ENCODE data around the gene MCAT.

MCAT gene

GRCh38 chr22:43158778-43159483, 15.7 kb upstream of the MCAT start:
- no peak overlapping the region for H3K4me3 ChIP-seq (ENCODE audit: low read length)
- no peak overlapping the region for H2AFZ ChIP-seq (ENCODE audit: low read length)
- H4K20me1 ChIP-seq (ENCODE audit: insufficient read depth, low read length): no peaks in the 10 kb centered on the region
- no peaks in the 10 kb centered on the region for H3K36me3 ChIP-seq (replicated peaks; ENCODE audit: insufficient read depth, low read length)
- H3K9me2 ChIP-seq (replicated peaks; ENCODE audit: insufficient read depth, low read length): no peaks in the 10 kb centered on the region
- H3K9ac ChIP-seq (ENCODE audit: low read length): no peak overlapping the region
- no peak overlapping the region for H3K4me2 ChIP-seq (ENCODE audit: low read depth, low read length)
- H3K4me1 ChIP-seq (ENCODE audit: low read length): no peaks in the 10 kb centered on the region
- no peak for DNase-seq
- H3K27me3 ChIP-seq (replicated peaks; ENCODE audit: insufficient read depth, low read length): no peaks in the 10 kb centered on the region
- H3K79me2 ChIP-seq (ENCODE audit: low read length): no peaks in the 10 kb centered on the region
- no peaks in the 10 kb centered on the region for H3F3A ChIP-seq (ENCODE audit: insufficient read depth, low read length)
- H3K9me3 ChIP-seq (replicated peaks; ENCODE audit: insufficient read depth, low read length): no peaks in the 10 kb centered on the region
- H3K27ac ChIP-seq (ENCODE audit: low read length): no peak overlapping the region
- TF ChIP-seq EZH2 (optimal IDR thresholded peaks at IDR 0.05; ENCODE audit: low read depth, low read length): no peak
- no peak for TF ChIP-seq CTCF (IDR thresholded peaks at IDR 0.05; ENCODE audit: low read length)
- no peak for TF ChIP-seq EZH2phosphoT487 (IDR thresholded peaks at IDR 0.05; ENCODE audit: low read length)

DNA sequence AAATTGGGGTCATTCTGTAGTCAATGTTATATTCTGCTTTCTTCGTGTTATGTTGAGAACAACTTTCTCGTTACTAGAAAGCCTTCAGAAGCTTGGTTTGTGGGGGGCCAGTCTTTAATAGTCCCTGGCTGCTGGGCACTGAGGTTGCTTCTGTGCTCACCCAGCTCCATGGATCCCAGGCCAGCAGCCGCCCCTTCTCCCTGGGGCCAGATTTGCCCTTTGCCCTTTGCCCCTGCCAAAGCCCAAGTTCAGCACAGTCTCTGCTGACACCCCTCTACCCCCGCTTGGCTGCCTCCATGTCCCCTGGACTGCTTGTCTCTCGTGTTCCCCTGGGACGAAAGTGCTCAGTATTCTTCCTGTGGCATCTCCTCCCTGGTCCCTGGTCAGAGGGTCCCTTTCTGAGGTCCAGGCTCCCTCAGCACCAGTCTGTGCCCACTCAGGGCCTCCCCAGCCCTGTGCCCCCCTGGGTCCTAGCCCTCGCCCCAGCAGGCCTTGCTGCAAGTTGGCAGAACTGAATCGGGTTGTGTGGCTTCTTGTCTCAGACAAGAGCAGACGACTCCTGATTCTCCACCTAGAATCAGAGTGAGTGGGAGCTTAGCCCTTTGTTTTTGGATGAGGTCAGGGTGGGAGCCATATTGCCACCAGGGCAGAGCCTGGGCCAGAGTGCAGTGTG, 14.8 kb upstream of the MCAT start:
- no peaks in the 10 kb centered on the region for H3K36me3 ChIP-seq (replicated peaks; ENCODE audit: insufficient read depth, low read length)
- H3K9ac ChIP-seq (ENCODE audit: low read length): no peak overlapping the region
- no peak overlapping the region for H3K27ac ChIP-seq (ENCODE audit: low read length)
- no peaks in the 10 kb centered on the region for H3K79me2 ChIP-seq (ENCODE audit: low read length)
- DNase-seq: no peak
- no peaks in the 10 kb centered on the region for H3K9me3 ChIP-seq (replicated peaks; ENCODE audit: insufficient read depth, low read length)
- no peaks in the 10 kb centered on the region for H3K4me1 ChIP-seq (ENCODE audit: low read length)
- no peak for TF ChIP-seq CTCF (IDR thresholded peaks at IDR 0.05; ENCODE audit: low read length)
- TF ChIP-seq EZH2phosphoT487 (IDR thresholded peaks at IDR 0.05; ENCODE audit: low read length): no peak
- no peak for TF ChIP-seq EZH2 (optimal IDR thresholded peaks at IDR 0.05; ENCODE audit: low read depth, low read length)
- no peak overlapping the region for H3K4me3 ChIP-seq (ENCODE audit: low read length)
- no peaks in the 10 kb centered on the region for H4K20me1 ChIP-seq (ENCODE audit: insufficient read depth, low read length)
- no peaks in the 10 kb centered on the region for H3K9me2 ChIP-seq (replicated peaks; ENCODE audit: insufficient read depth, low read length)
- H3K27me3 ChIP-seq (replicated peaks; ENCODE audit: insufficient read depth, low read length): no peaks in the 10 kb centered on the region
- no peak overlapping the region for H3K4me2 ChIP-seq (ENCODE audit: low read depth, low read length)
- H3F3A ChIP-seq (ENCODE audit: insufficient read depth, low read length): no peaks in the 10 kb centered on the region
- no peak overlapping the region for H2AFZ ChIP-seq (ENCODE audit: low read length)

- H4K20me1 ChIP-seq (ENCODE audit: insufficient read depth, low read length): no peaks in the 10 kb centered on the region
- H3K79me2 ChIP-seq (ENCODE audit: low read length): peaks cover 4% of the 10 kb centered on the region
- no peaks in the 10 kb centered on the region for H3K36me3 ChIP-seq (replicated peaks; ENCODE audit: insufficient read depth, low read length)
- TF ChIP-seq EZH2 (optimal IDR thresholded peaks at IDR 0.05; ENCODE audit: low read depth, low read length): no peak
- no peak for TF ChIP-seq EZH2phosphoT487 (IDR thresholded peaks at IDR 0.05; ENCODE audit: low read length)
- no peak for TF ChIP-seq CTCF (IDR thresholded peaks at IDR 0.05; ENCODE audit: low read length)
- DNase-seq: no peak
- no peak overlapping the region for H3K9ac ChIP-seq (ENCODE audit: low read length)
- no peak overlapping the region for H3K27ac ChIP-seq (ENCODE audit: low read length)
- no peak overlapping the region for H2AFZ ChIP-seq (ENCODE audit: low read length)
- H3K4me2 ChIP-seq (ENCODE audit: low read depth, low read length): no peak overlapping the region
- no peaks in the 10 kb centered on the region for H3F3A ChIP-seq (ENCODE audit: insufficient read depth, low read length)
- H3K27me3 ChIP-seq (replicated peaks; ENCODE audit: insufficient read depth, low read length): no peaks in the 10 kb centered on the region
- H3K9me2 ChIP-seq (replicated peaks; ENCODE audit: insufficient read depth, low read length): no peaks in the 10 kb centered on the region
- no peak overlapping the region for H3K4me3 ChIP-seq (ENCODE audit: low read length)
- H3K9me3 ChIP-seq (replicated peaks; ENCODE audit: insufficient read depth, low read length): no peaks in the 10 kb centered on the region
- no peaks in the 10 kb centered on the region for H3K4me1 ChIP-seq (ENCODE audit: low read length)
Measured at GRCh38 chr22:43156413-43156812, 13.2 kb upstream of the MCAT start.

Measured in MM.1S (cell line).